Breast epithelium (tissue), 3 donors: Measurements from ENCODE around the gene OR6C76.

Experiments used
- CTCF ChIP-seq, 3 donors: fragments of 450-650 bp; IDR thresholded peaks; one replicate each; pipeline ENCODE4 v1.5.1; 2016 to 2017; ENCODE audit warnings: antibody characterized with exemption in 3 of 3, mild to moderate bottlenecking in 3 of 3, moderate library complexity in 3 of 3
- POLR2A ChIP-seq: fragments of 450-650 bp; IDR thresholded peaks from one replicate; pipeline ENCODE4 v1.6.1; 2016; ENCODE audit warnings: antibody characterized with exemption, mild to moderate bottlenecking, moderate library complexity

GRCh38 chr12:55416961-55417360, 9.1 kb upstream of the OR6C76 start:
- TF ChIP-seq CTCF (IDR thresholded peaks at IDR 0.05) (no peak), POLR2A (no peak)
